Right ventricle myocardium superior (tissue), 1 donor: ENCODE results near the gene GMDS. TPM values are rescaled to one million over a fixed set of nuclear protein-coding genes. Genes with fewer than 3 reads are reported as not detected.
A peak's percentile ranks its signal among the peaks of the same experiment; 100 is the strongest.

Experiments
- ATAC-seq: fragments of 200-7000 bp; cut with Tn5 transposase; one replicate; pipeline ENCODE4 v1.9.1; 2020; ENCODE audit warnings: mild to moderate bottlenecking; ENCODE audit not compliant: poor library complexity
- DNase-seq: peaks from one replicate; pipeline ENCODE4 v3.0.0-alpha.2; 2020
- intact Hi-C: fragments of 100-400 bp; cut with DNase I; formaldehyde crosslinking; loops from one replicate; pipeline ENCODE4 v1.11.2; 2022
- total RNA-seq: library from RNA; stranded (reverse); fragmentation: NEBNext Ultra II Directional; extraction: Animal tissue kit (Norgen Biotek cat#: 25700); gene quantifications from one replicate; pipeline ENCODE4 v1.2.1, GENCODE V29; 2021
- donor health status: DM: no; HTN: yes; CAD: no; lungs with severe emphysema.

The GMDS gene
- total RNA-seq, 1 donor from 2014 or later, result 4.9 TPM

DNA sequence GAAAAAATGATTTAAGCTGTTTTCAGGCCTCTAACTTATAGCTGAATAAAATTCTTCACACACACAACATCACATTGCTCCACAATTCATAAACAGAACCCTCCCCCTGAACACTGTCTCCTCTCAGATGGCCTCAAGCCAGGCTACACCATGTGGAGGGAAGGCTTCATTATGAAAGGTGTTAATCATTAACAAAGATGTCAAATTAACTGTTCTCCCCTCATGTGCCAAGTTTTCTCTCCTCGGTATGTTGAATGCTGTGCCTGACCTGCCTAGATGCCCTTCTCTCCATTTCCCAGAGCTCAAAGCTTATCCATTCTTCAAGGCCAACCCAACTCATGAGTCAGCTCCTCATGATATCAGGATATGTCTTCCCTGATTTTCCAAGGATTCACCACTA is 210.4 kb downstream of the GMDS start:
- intact Hi-C loops, result no loop called here
- DNase-seq, result no peak
- ATAC-seq, result no peak

DNA sequence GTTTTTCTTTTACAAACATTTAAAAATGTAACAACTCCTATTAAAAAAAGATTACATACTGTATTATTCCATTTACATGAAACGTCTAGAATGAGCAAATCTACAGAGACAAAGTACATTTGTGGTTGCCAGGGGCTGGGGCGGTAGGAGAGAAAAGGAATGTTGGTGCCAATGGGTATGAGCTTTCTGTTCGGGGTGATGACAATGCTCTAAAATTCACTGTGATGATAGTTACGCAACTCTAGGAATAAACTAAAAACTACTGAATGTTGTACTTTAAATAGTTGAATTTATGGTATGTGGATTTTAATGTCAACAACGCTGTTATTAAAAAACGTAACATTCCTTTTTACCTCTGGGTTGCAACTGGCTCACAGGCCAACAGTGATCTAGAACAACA is 211.1 kb downstream of the GMDS start:
- ATAC-seq (no peak), DNase-seq (no peak)
- intact Hi-C loops, result no loop called here

DNA sequence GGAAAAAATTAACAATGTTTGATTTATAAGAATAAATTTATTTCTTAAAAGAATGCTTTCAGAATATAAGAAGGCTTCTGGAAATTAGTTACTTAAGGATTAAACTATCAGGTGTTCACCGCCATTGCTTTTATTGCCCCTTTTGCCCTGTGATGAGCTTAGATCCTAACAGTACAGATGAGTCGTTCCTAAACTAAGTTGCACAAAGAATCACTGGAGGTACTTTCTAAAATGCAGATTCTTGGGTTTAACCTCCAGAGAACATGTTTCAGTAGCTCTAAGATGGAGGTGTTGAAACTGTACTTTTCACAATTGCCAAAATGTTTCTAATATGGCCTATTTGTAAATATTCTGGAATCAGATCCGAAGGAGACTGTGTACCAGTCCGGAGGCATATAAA is 211.9 kb downstream of the GMDS start:
- intact Hi-C loops, result no loop called here
- no peak for DNase-seq
- ATAC-seq, result no peak

DNA sequence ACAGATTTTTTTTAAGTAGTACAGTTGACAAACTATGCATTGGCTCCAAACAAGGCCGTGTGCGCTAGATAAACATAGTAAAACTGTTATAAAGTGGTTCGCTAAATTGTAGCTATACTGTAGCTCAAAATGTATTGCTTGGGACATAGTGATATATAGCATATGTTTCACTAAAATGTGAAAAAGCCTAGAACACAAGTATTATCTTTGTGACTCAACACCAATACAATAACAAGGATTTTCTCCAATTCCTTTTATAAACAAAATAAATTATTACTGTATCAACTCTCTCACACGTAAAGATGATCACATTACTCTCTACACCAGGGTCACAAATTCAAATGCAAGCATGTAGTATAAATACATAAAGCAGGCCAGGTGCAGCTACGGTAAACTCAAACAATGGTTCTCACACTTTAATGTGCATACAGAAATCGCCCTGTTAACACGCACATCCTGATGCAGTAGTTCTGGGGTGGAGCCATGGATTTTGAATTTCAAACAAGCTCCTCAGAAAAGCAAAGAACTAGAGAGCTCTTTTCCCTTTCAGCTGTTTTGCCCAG is 214.6 kb downstream of the GMDS start:
- ATAC-seq (no peak), DNase-seq (no peak)
- intact Hi-C loops, result no loop called here

DNA sequence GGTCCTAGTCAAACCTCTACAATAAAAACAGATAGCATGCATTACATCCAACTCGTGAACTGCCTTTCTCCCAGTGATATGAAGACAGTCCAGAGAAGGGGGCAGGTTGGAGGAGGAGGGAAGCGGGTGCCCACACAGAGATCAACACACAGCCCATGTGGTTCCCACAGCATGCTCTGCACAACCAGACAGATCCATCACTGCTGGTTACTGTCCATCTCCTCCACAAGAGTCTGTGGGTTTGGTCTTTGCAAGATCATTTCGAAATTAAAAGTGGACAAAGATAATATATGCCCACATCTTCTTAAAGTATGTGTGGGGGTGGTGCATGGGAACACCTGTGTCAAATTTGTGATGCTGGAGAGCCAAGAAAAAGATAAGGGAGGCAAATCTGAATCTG is 215.5 kb downstream of the GMDS start:
- intact Hi-C loops, result no loop called here
- no peak for DNase-seq
- ATAC-seq, result no peak

DNA sequence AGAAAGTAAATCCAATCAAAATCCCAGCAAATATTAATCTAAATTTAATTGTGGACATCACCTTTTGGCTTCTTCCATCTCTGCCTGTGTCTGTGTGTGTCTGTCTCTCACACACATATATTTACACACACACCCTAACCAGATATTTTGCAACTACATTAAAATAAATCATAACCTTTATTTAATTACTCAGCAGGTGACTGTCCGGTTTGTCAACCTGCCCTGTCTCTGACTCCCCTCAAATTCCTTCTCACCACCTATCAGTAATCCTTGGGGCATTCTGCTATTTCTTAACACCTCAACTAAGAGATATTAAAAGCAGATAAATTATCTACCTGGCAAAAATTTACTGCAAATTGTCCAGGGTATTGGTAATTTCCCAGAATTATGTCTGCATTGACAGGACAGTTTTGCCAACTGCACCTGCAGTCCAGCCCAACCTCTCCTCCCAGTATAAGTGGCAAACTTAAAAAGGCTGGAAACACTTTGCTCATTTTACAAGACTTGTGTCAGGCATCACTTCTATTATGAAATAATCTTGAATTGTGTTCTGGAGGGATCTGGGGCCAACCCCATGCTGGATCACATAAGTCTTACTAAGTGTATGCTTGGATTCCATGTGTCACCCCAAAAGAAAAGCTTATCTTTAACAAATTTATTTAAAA is 216.1 kb downstream of the GMDS start:
- no peak for ATAC-seq
- intact Hi-C loops, result no loop called here
- DNase-seq, result no peak

DNA sequence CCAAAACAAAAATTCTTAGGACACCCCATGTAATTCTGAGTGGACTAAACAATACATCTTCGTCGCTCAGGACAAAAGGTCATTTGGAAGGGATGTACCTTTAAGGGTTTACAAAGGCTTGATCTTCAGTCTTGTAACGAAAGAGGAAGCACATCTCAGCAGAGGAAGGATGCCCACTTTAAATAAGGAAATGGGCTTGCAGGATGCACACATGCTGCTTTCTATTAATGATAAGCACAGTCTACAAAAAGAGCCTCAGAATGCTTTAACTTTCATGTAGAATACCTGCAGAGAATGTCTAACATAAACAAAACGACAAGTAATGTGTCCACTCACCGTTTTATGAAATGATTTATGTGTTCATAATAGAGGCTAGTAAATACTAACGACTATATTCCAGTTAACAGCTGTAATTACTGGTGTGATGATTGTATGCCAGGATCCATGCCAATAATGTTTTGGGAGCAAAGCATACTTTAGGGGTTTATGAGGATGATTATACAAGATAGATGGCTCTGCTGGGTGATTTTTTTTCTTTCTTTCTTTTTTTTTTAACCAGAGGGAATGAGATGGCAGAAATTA is 216.9 kb downstream of the GMDS start:
- DNase-seq (no peak), ATAC-seq (no peak)
- intact Hi-C loops, result no loop called here

DNA sequence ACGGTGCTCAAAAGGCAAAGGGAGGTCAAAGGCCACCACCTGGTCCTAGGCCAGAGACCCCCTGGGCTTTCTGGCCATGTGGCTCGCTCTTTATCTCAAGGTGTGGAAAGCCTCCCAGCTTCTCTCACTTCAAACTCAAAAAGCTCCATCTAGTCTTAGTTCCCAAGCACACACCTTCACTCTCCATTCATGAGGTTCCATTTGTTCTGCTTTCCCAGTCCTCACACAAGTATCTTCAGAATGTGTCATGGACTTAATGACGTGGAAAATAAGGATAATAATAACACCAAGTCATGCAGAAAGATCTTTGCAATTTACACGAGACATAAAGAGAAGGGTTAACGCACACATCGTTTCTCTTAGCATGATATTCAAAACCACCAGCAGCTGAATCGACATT is 219.3 kb downstream of the GMDS start:
- intact Hi-C loops, result no loop called here
- ATAC-seq, result no peak
- DNase-seq, result no peak

DNA sequence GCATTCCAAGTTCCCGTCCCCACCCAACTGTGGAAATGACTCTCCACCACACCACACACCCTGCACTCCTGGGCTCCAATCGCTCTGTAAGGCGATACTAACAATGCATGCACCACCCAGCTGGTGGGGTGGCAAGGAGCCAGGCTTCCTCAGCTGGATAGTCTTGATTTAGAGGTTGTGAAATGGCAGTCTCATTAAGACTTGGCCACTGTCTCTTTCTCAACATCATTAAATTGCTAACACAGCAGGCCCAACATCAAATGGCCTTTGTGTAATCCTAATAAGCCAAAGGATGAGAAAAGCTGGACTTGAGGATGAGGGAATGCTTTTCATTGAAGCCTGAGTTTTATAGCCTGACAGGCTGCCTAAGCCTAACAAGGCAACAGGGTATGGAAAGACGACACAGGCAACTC is 223.7 kb downstream of the GMDS start:
- ATAC-seq, result peak; percentile 80
- intact Hi-C loops, result no loop called here
- peak; percentile 91 for DNase-seq

DNA sequence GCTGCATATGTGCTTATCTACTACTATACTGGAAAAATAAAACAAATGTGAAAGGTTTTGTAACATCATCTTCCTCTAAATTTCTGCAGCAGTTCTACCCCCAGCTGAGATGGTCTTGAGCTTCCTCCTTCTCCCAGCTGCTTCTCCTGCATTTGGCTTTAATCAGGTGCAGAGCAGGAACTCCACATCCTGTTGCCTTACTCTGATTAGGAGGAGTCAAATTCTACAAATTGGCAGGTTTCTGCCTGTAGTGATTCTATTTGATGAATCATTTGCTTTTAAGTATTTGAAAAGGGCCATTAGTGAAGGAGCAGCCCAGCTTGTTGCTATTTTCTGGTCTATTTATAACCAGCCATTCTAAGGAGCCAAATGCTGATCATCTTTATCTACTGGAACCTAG is 224.5 kb downstream of the GMDS start:
- DNase-seq (no peak), ATAC-seq (peak; percentile 31)
- intact Hi-C loops, result no loop called here

DNA sequence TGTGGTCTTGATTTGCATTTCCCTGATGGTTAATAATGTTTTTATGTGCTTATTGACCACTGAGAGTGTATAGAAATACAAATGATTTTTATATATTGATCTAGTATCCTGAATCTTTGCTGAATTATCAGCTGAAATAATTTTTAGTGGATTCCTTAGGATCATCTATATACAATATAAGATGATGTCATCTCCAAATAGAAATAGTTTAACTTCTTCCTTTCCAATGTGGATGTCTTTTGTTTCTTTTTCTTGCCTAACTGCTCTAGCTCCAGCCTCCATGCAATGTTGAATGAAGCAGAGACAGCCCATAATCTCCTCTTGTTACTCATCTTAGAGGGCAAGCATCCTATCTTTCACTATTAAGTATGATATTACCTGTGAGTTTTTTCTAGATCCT is 226.4 kb downstream of the GMDS start:
- ATAC-seq (no peak), DNase-seq (no peak)
- intact Hi-C loops, result no loop called here

DNA sequence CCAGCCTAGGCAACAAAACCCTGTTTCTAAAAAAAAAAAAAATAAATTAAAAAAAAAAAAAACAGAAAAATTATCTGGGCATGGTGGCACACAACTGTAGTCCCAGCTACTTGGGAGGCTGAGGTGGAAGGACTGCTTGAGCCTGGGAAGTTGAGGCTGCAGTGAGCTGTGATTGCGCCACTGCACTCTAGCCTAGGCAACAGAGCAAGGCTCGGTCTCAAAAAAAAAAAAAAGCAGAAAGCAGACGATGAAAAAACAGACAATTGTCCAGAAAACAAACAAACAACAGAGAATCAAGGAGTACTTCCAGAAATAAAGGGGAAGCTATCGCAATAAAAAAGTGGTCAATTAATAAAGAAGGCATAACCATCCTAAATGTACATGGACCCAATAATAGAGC is 229.4 kb downstream of the GMDS start:
- ATAC-seq, result no peak
- DNase-seq, result no peak
- intact Hi-C loops, result no loop called here

DNA sequence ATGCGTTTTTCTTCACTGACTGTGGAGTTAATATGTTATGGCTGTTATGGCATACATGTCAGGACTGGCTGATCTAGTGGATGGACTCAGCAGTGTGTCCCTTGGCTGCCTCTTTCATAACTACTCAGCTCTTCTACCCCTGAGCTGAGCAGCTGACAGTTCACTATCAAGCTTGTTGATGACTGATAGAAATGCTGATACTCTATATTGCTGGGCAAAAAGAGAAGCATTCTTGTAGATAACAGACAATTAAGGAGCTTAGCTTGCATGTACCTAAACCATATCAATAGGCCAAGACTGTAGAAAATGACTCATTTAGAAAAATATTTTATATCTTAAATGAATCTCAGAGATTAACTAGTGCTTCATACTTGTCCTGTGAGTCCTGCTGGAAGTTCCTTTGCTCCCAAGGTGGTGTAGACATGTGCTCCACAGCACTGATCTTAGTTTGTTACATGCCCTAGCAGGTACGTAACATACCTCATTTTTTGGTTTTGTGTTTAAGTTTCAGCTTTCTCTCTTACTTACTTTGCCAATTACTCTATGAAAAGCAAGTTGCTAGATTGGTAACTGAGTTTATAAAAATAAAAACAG is 236.9 kb downstream of the GMDS start:
- no peak for ATAC-seq
- intact Hi-C loops, result no loop called here
- DNase-seq, result no peak

DNA sequence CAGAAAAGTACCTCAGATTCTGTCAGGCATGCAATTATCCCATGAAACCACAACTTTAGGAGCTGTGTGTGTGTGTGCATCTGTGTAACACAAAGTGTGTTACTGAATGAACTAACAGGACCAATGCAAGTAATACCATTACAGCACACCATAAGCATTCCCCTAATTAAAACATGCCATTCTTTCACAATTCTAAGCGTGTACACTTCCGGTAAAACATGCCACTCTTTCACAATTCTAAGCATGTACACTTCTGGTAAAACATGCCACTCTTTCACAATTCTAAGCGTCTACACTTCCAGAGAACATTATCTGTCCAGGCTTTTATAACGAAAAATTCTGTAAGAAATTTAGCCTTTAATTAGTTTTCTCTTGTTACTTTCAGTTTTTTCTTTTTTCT is 238.2 kb downstream of the GMDS start:
- DNase-seq (no peak), ATAC-seq (no peak)
- intact Hi-C loops, result no loop called here

DNA sequence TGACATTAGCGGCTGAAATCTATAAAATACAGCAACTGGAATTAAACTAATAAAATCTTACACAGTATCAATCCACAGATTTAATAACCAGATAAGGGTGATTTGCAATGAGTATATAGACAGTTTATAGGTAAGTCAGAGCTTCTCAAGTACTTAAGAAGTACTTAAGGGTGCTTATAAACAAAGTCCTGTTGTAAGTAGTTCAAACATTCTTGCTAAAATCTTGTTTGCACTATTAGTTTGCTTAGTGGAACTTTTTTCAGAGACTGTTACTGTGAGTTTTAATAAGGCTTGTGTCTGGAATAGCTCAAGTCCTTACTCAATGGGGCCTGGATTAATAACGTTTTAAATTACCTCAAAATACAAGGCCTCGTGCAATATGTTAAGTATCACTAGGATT is 240.5 kb downstream of the GMDS start:
- no peak for ATAC-seq
- intact Hi-C loops, result no loop called here

DNA sequence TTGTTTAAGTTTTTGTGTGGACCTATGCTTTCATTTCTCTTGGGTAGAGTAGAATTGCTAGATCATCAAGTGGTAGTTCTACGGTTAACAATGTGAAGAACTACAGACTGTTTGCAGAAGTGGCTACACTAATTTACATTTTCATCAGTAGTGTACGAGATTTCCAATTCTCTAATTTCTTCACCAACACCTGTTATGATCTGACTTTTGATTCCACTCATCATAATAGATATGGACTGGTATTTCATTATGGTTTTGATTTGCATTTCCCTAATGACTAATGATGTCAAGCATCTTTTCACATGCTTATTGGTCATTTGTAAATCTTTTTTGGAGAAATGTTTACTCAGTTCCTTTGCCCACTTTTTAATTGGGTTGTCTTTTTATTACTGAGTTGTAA is 244.4 kb downstream of the GMDS start:
- no peak for ATAC-seq
- no peak for DNase-seq
- intact Hi-C loops, result no loop called here

More for the DNA sequence above, 240.5 kb downstream of the GMDS start:
- no peak for DNase-seq

DNA sequence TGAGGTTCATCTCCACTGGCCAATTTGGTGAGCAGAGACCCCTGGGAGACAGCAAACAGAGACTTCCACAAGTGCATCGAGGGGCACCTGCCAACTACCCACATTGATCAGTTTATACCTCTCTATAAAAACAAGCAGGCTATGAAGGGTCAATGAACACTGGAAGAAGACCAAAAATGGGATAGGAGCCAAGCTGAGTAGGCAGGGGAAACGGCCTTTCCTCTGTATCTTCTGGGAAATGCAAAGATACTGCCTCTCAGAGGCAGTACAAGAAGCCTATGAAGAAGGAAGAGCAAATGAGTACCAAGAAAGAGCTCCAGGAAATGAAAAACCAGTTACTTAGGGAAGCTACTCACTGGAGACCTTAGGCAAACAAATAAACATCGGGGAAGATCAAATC is 247.7 kb downstream of the GMDS start:
- intact Hi-C loops, result no loop called here
- ATAC-seq (no peak), DNase-seq (no peak)

DNA sequence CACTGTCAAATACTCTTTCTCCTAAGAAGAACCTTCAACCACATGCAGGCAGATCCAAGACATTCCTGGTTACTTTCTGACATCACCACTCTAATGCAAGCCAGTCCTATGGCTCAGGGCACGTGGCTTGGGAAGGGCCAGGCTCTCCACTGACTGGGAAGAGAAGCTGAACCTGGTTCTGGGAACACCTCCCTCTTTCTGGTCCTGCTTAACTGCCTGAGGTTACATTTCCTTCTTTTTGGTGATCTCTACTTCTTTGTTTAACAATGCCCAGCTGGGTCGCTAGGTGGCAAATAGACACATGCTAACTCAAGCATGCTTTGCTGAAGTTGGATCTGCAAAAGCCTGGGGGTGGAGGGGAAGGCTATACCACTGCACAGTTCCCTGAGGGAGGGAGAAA is 249.8 kb downstream of the GMDS start:
- DNase-seq (no peak), ATAC-seq (no peak)
- intact Hi-C loops, result no loop called here

DNA sequence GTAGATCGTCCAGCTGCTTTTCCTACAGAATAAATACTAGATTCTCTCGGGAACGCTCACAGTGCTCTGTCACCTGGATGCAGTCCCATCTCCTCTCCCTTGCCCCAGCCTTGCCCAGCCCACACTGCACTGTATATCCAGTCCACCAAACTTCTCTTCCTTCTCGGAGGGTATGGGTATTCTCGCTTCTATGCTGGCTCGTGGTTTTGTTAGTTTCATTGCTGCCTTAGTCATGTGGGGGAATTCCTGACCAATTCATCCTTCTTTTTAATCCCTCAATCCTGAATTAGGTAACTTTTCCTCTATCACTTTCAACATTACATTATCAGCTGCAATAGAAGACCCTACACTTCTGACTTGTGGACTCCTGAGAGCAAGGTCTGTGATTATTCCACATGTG is 252.4 kb downstream of the GMDS start:
- ATAC-seq (no peak), DNase-seq (no peak)
- intact Hi-C loops, result no loop called here

DNA sequence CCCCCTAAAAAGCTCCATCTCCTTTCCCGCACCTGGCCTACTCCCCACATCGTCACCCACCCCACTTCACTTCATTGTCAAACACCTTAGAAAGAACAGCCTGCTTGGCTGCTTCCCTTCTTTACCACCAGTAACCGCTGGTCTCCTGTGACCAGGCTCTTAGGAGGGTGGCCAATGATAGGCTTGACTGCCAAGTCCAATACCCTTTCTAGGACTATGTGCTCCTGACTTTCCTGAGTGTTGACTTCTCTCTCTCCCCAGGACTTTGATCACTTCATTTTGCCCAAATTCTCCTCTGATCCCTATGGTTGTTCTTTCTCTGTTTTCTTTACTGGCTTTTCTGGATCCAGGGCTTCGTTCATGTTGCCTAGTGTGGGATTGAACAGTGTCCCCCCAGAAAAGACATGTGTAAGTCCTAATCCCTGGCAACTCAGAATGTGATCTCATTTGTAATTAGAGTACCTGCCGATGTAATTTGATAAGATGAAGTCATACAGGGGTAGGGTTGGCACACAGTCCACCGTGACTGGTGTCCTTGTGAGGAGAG is 254.0 kb downstream of the GMDS start:
- ATAC-seq (no peak), DNase-seq (no peak)
- intact Hi-C loops, result no loop called here
